Suprapubic skin (tissue), 4 donors: ENCODE measurements around the gene RD3L. TPM values are rescaled to one million over a fixed set of nuclear protein-coding genes. Genes with fewer than 3 reads are reported as not detected.
"Not testable (repeated sequence)": the region's sequence is repeated elsewhere in the genome, so short reads cannot be mapped to it uniquely, and the experiment has no call there.

Experiments
- DNase-seq, 2 donors: peaks; one replicate each; pipeline ENCODE4 v3.0.0-alpha.2; 2019; ENCODE audit warnings: low spot score in 2 of 2
- H3K27ac ChIP-seq: fragments of 200-600 bp; sonication (generic); one replicate; pipeline ENCODE4 v1.5.1; 2019
- H3K27me3 ChIP-seq: fragments of 200-600 bp; sonication (generic); one replicate; pipeline ENCODE4 v1.5.1; 2019
- H3K36me3 ChIP-seq: fragments of 200-600 bp; sonication (generic); one replicate; pipeline ENCODE4 v1.5.1; 2019
- H3K4me1 ChIP-seq: fragments of 200-600 bp; sonication (generic); one replicate; pipeline ENCODE4 v1.5.1; 2019
- H3K4me3 ChIP-seq: fragments of 200-600 bp; sonication (generic); one replicate; pipeline ENCODE4 v1.5.1; 2019; ENCODE audit warnings: mild to moderate bottlenecking
- H3K9me3 ChIP-seq: fragments of 200-600 bp; sonication (generic); one replicate; pipeline ENCODE4 v1.5.1; 2019
- EP300 ChIP-seq: sonication (generic); formaldehyde crosslinking; IDR thresholded peaks from one replicate; pipeline ENCODE4 v1.6.1; 2017; ENCODE audit warnings: antibody characterized with exemption
- POLR2A ChIP-seq, 2 donors: fragments of 450-650 bp; IDR thresholded peaks; one replicate each; pipeline ENCODE4 v1.6.1; 2017; ENCODE audit warnings: antibody characterized with exemption in 2 of 2, mild to moderate bottlenecking in 2 of 2, moderate library complexity in 2 of 2
- POLR2AphosphoS5 ChIP-seq, 3 donors: sonication (generic); formaldehyde crosslinking; IDR thresholded peaks; one replicate each; pipeline ENCODE4 v1.6.1; 2017; ENCODE audit warnings: antibody characterized with exemption in 3 of 3
- WGBS: methylation state at CpG from one replicate; pipeline ENCODE4 v1.1.5; 2018; 5-methylcytosine and 5-hydroxymethylcytosine counted together
- total RNA-seq, 4 donors: library from RNA; depleted of rRNA; stranded (reverse); fragments of >200 nt; gene quantifications; one replicate each; pipeline ENCODE4 v1.1.0, GENCODE V29; 2016
- TF ChIP-seq, protein P1 (sequence below), 2 donors: fragments of 200-600 bp in 1 of 2; fragments of 450-650 bp in 1 of 2; sonication (generic) in 1 of 2; IDR thresholded peaks; one replicate each; pipeline ENCODE4 v1.5.1; 2016 to 2019; ENCODE audit warnings: antibody characterized with exemption in 2 of 2, mild to moderate bottlenecking in 1 of 2, moderate library complexity in 1 of 2

RD3L gene
- total RNA-seq, 4 donors from 2014 or later = not detected

DNA sequence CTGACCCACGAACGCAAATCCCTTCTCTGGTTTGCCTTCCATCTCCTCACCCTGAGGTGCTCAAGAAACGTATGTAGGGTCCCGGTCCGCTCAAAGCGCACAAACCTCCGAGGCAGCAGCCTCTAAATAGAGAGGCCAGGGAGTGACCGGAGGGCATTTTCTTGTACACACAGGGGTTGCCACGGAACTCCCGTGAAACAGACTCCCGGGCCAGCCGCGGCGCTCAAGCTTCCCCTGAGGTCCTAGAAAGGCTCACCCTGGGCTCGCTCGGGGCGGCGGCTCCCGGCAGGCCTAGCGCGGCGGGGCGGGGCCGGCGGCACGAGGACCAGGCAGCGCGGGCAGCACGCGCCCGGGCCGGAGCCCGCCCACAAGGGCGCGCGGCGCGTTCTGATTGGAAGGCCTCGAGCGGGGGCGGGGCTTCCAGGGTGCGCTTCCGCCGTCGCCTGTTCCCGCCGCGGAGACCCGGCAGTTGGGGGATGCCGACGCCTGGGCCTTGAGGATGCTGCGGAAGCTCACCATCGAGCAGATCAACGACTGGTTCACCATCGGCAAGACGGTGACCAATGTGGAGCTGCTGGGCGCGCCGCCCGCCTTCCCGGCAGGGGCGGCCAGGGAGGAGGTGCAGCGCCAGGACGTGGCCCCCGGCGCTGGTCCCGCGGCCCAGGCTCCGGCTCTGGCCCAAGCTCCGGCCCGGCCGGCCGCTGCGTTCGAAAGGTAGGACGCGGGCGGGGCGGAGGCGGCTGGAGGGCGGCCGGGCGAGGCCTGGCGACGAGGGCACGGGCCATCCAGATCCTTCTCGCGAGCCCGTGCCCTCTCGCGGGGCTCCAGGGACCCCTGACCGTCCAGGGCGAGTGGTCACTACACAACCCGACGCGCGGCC is 14.1 kb downstream of the RD3L start, which contains the start of gene TDRD9:
TSS of gene TDRD9 (plus strand) at position 446 of the 880 bp plus-strand sequence. CDS start at position 500, 54 bp downstream.
- DNase-seq = peak in 1 of 2 donors; percentile 67
- no peak within 1 kb of the TSS for H3K4me3 ChIP-seq
- TF ChIP-seq POLR2AphosphoS5 (IDR thresholded peaks at IDR 0.05) (no peak), POLR2A (IDR thresholded peaks at IDR 0.05) (no peak), EP300 (no peak)
- TF ChIP-seq, protein P1, sequence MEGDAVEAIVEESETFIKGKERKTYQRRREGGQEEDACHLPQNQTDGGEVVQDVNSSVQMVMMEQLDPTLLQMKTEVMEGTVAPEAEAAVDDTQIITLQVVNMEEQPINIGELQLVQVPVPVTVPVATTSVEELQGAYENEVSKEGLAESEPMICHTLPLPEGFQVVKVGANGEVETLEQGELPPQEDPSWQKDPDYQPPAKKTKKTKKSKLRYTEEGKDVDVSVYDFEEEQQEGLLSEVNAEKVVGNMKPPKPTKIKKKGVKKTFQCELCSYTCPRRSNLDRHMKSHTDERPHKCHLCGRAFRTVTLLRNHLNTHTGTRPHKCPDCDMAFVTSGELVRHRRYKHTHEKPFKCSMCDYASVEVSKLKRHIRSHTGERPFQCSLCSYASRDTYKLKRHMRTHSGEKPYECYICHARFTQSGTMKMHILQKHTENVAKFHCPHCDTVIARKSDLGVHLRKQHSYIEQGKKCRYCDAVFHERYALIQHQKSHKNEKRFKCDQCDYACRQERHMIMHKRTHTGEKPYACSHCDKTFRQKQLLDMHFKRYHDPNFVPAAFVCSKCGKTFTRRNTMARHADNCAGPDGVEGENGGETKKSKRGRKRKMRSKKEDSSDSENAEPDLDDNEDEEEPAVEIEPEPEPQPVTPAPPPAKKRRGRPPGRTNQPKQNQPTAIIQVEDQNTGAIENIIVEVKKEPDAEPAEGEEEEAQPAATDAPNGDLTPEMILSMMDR (IDR thresholded peaks at IDR 0.05) = no peak
- peaks cover 10% of the 10 kb centered on the region for H3K27me3 ChIP-seq
- no peaks in the 10 kb centered on the region for H3K36me3 ChIP-seq
- WGBS = 87% methylated on average over 25 of the region's 97 CpGs
- H3K27ac ChIP-seq = no peak within 1 kb of the TSS
- no peaks in the 10 kb centered on the region for H3K4me1 ChIP-seq
- no peaks in the 10 kb centered on the region for H3K9me3 ChIP-seq

DNA sequence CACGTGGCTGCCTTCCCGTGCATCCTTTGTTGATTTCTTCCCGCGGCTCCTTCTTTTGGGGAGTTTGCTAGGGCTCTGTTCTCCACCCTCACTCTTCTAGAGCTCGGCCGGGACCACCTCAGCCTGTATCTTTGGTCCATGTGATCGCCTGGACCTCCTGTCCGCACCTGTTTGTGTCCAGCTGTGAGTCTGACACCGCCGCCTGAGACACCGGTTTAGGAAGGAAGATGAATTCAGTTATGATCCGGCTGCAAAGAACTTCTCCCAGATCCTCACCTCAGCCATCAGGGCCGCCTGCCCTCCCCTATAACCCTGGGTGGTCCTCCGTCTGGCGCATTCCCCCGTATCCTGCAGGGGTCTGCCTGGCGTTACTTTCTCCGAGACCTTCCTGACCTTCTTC is 14.8 kb downstream of the RD3L start:
- 89% methylated on average over 18 of the region's 18 CpGs for WGBS
- no peak overlapping the region for H3K27ac ChIP-seq
- TF ChIP-seq EP300 (no peak), POLR2A (IDR thresholded peaks at IDR 0.05) (no peak), POLR2AphosphoS5 (IDR thresholded peaks at IDR 0.05) (no peak)
- TF ChIP-seq, protein P1 (IDR thresholded peaks at IDR 0.05) = no peak

DNA sequence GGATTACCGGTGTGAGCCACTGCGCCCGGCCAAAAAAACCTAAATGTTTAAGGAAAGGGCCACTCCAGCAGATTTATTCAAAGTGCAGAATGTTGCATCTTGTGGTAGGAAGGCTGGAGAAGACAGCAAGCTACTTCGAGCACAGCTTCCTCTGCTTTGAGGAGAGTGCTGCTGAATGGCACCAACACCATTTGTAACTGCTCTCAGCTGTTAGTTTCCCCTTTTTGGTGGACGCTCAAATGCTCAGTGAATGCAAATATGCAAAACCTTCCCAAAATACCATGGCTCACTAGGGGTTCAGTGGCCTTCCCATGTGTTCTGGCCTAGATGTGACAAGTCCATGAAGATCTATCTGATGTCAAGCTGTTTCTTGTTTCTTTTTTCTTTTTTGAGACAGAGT is 17.0 kb downstream of the RD3L start:
- Histone ChIP-seq H3K27ac (no peak overlapping the region), H3K36me3 (no peaks in the 10 kb centered on the region), H3K4me3 (no peak overlapping the region), H3K9me3 (no peaks in the 10 kb centered on the region), H3K4me1 (peaks cover 5% of the 10 kb centered on the region), H3K27me3 (peaks cover 16% of the 10 kb centered on the region)
- TF ChIP-seq, protein P1 (IDR thresholded peaks at IDR 0.05) = no peak
- TF ChIP-seq POLR2A (IDR thresholded peaks at IDR 0.05) = no peak
- TF ChIP-seq EP300 = no peak
- no peak for TF ChIP-seq POLR2AphosphoS5 (IDR thresholded peaks at IDR 0.05)
- DNase-seq = peak in 1 of 2 donors; percentile 35
- WGBS = 88% methylated on average over 5 of the region's 5 CpGs

More for the DNA sequence above, 14.8 kb downstream of the RD3L start:
- no peaks in the 10 kb centered on the region for H3K36me3 ChIP-seq
- DNase-seq = peak in 1 of 2 donors; percentile 69
- no peak overlapping the region for H3K4me3 ChIP-seq
- no peaks in the 10 kb centered on the region for H3K4me1 ChIP-seq
- H3K9me3 ChIP-seq = no peaks in the 10 kb centered on the region
- peaks cover 16% of the 10 kb centered on the region for H3K27me3 ChIP-seq

DNA sequence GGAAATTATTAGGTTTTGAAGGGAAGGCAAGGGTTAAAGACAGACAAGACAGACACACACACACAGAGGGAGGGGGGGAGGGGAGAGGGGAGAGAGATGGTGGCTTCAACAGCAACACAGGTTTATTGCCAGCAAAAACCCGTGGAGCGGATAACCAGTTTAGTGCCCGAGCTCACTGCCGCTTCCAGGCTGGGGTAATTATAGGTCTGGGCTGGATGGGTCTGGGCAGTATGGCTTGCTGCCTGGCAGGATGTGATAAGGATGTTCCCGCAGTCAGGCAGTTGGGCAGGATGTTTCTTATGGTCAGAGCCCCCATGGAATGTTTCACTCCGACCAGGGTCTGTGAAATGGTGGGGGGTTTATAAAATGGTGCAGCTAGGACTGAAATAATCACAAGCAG is 18.5 kb downstream of the RD3L start:
- WGBS = 5% methylated on average over 6 of the region's 6 CpGs
- no peak overlapping the region for H3K27ac ChIP-seq
- H3K36me3 ChIP-seq = no peaks in the 10 kb centered on the region
- H3K9me3 ChIP-seq = no peaks in the 10 kb centered on the region
- H3K27me3 ChIP-seq = peaks cover 16% of the 10 kb centered on the region
- peaks cover 14% of the 10 kb centered on the region for H3K4me1 ChIP-seq
- H3K4me3 ChIP-seq = no peak overlapping the region
- TF ChIP-seq EP300 = no peak
- TF ChIP-seq POLR2AphosphoS5 (IDR thresholded peaks at IDR 0.05) = no peak
- peak in 1 of 2 donors; percentile 64 for DNase-seq

DNA sequence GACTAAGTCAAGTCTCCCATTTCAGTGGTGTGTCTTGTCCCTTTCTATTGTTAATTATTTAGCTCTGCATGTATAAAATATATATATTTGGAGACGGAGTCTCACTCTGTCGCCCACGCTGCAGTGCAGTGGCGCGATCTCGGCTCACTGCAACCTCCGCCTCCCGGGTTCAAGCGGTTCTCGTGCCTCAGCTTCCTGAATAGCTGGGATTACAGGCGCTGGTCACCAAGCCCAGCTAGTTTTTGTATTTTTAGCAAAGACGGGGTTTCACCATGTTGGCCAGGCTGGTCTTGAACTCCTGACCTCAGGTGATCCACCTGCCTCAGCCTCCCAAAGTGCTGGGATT is 20.5 kb downstream of the RD3L start:
- H3K36me3 ChIP-seq, H3K9me3 ChIP-seq, H3K27ac ChIP-seq, H3K27me3 ChIP-seq, H3K4me3 ChIP-seq: not testable (repeated sequence)
- peak in 1 of 2 donors; percentile 29 for DNase-seq
- peaks cover 15% of the 10 kb centered on the region for H3K4me1 ChIP-seq
- 73% methylated on average over 12 of the region's 12 CpGs for WGBS

DNA sequence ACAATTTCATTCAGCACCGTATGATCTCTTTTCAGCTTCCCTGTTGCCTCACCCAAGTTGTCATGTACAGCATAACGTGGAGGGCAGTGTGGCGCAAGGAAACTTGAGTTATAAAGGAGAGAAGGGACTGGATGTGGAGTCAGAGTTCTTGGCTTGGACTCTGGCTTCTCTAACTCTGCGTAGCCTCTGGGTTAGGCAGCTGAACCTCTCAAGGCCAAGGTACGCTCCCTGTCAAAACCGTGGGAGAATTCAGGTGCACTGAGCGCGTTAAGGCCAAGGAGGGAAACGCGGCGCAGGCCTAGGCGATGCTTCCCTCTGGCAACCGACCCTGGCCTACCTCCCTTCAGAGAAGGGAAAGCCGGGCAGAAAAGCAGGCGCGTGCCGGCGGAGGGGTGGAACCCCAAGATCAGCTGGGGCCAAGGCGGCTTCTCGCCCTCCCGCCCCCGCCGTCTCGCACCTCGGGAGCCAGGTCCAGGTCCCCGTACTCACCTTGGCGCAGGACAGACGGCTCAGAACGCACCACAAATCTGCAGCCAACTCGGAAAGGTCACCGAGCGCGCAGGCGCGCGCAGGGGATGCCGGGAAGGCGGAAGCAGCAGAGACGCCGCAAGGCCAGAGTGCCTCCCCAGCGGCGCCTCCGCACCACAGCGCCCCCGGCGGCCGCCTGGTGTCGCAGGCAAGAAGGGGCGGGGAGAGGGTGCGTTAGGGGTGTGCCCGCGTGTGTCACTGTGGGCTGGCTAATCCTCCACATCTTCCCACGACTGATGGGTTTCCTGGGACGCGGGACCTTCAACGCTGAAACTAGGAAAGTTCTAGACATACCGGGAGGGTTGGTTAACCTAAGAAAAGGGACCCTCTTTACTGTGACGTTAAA is 21.1 kb downstream of the RD3L start:
- Histone ChIP-seq H3K27me3 (peaks cover 6% of the 10 kb centered on the region), H3K36me3 (peaks cover 11% of the 10 kb centered on the region), H3K4me1 (peaks cover 20% of the 10 kb centered on the region), H3K27ac (peak overlapping the region; percentile 77), H3K4me3 (peak overlapping the region; percentile 70), H3K9me3 (no peaks in the 10 kb centered on the region)
- TF ChIP-seq POLR2A (IDR thresholded peaks at IDR 0.05) (peak in 1 of 2 donors; percentile 69), POLR2AphosphoS5 (IDR thresholded peaks at IDR 0.05) (peak in 2 of 3 donors; percentile 38 to 72), EP300 (no peak)
- TF ChIP-seq, protein P1 (IDR thresholded peaks at IDR 0.05) = peak; percentile 94 to 99
- 0% methylated on average over 20 of the region's 58 CpGs for WGBS
- peak; percentile 92 for DNase-seq
